Tibial artery (tissue), 4 donors: ENCODE measurements around the gene EDIL3.

Source experiments
- DNase-seq, 2 donors: peaks; one replicate each; pipeline ENCODE4 v3.0.0-alpha.2; 2019
- H3K27ac ChIP-seq, 2 donors: fragments of 200-600 bp; sonication (generic) in 1 of 2; 1 replicate in 1 of 2; 2 replicates in 1 of 2; pipeline ENCODE4 v1.5.1; 2018 to 2019; ENCODE audit warnings: mild to moderate bottlenecking in 1 of 2
- H3K27me3 ChIP-seq, 2 donors: fragments of 200-600 bp; sonication (generic) in 1 of 2; one replicate each; pipeline versions ENCODE4 v1.5.1 to v1.6.0; 2016 to 2019
- H3K36me3 ChIP-seq, 3 donors: fragments of 200-600 bp; sonication (generic) in 2 of 3; one replicate each; pipeline ENCODE4 v1.5.1; 2016 to 2019; ENCODE audit warnings: mild to moderate bottlenecking in 2 of 3
- H3K4me1 ChIP-seq, 4 donors: fragments of 200-600 bp; sonication (generic) in 2 of 4; 1 replicate in 3 of 4; 2 replicates in 1 of 4; pipeline ENCODE4 v1.5.1; 2016 to 2019
- H3K4me3 ChIP-seq, 2 donors: fragments of 200-600 bp; sonication (generic) in 1 of 2; 1 replicate in 1 of 2; 2 replicates in 1 of 2; pipeline ENCODE4 v1.5.1; 2018 to 2019; ENCODE audit warnings: mild to moderate bottlenecking in 2 of 2
- H3K9me3 ChIP-seq, 3 donors: fragments of 200-600 bp; sonication (generic) in 1 of 3; one replicate each; pipeline ENCODE4 v1.5.1; 2016 to 2019
- CTCF ChIP-seq, 2 experiments: fragments of 200-600 bp in 1 of 2; fragments of 450-650 bp in 1 of 2; IDR thresholded peaks; one replicate each; pipeline ENCODE4 v1.5.1; 2017 to 2019; ENCODE audit warnings: antibody characterized with exemption in 2 of 2, mild to moderate bottlenecking in 1 of 2, moderate library complexity in 1 of 2
- intact Hi-C: fragments of 100-400 bp; cut with DNase I; formaldehyde crosslinking; loops from one replicate; pipeline ENCODE4 v1.15.0; 2023; ENCODE audit warnings: low total_unique reads

Gene EDIL3

GRCh38 chr5:83924171-83924570, 460.5 kb downstream of the EDIL3 start:
- no peak for DNase-seq
- intact Hi-C loops = no loop called here
- H3K4me3 ChIP-seq = no peak overlapping the region
- no peak overlapping the region for H3K27ac ChIP-seq
- H3K4me1 ChIP-seq = no peaks in the 10 kb centered on the region
- TF ChIP-seq CTCF (IDR thresholded peaks at IDR 0.05) = no peak
- H3K27me3 ChIP-seq = no peaks in the 10 kb centered on the region
- no peaks in the 10 kb centered on the region for H3K36me3 ChIP-seq
- H3K9me3 ChIP-seq = no peaks in the 10 kb centered on the region

GRCh38 chr5:83922699-83923098, 462.0 kb downstream of the EDIL3 start:
- intact Hi-C loops = no loop called here

GRCh38 chr5:83921666-83922193, 462.9 kb downstream of the EDIL3 start:
- H3K36me3 ChIP-seq = no peaks in the 10 kb centered on the region
- no peak overlapping the region for H3K27ac ChIP-seq
- H3K9me3 ChIP-seq = no peaks in the 10 kb centered on the region
- intact Hi-C loops = no loop called here
- no peak overlapping the region for H3K4me3 ChIP-seq
- DNase-seq = no peak
- H3K4me1 ChIP-seq = no peaks in the 10 kb centered on the region
- no peaks in the 10 kb centered on the region for H3K27me3 ChIP-seq
- no peak for TF ChIP-seq CTCF (IDR thresholded peaks at IDR 0.05)

More at GRCh38 chr5:83922699-83923098, 462.0 kb downstream of the EDIL3 start:
- Histone ChIP-seq H3K4me1 (no peaks in the 10 kb centered on the region), H3K9me3 (no peaks in the 10 kb centered on the region), H3K4me3 (no peak overlapping the region), H3K27ac (no peak overlapping the region), H3K36me3 (no peaks in the 10 kb centered on the region), H3K27me3 (no peaks in the 10 kb centered on the region)
- no peak for TF ChIP-seq CTCF (IDR thresholded peaks at IDR 0.05)
- no peak for DNase-seq

GRCh38 chr5:83919071-83920041, 465.3 kb downstream of the EDIL3 start:
- Histone ChIP-seq H3K9me3 (no peaks in the 10 kb centered on the region), H3K27me3 (no peaks in the 10 kb centered on the region), H3K36me3 (no peaks in the 10 kb centered on the region), H3K4me3 (no peak overlapping the region), H3K27ac (no peak overlapping the region), H3K4me1 (peaks cover 0 to 23% (median 0%) of the 10 kb centered on the region in 4 donors)
- TF ChIP-seq CTCF (IDR thresholded peaks at IDR 0.05) = no peak
- no peak for DNase-seq
- intact Hi-C loops = no loop called here

GRCh38 chr5:83917261-83917908, 467.3 kb downstream of the EDIL3 start:
- no peak for DNase-seq
- Histone ChIP-seq H3K4me1 (peaks cover 0 to 34% (median 0%) of the 10 kb centered on the region in 4 donors), H3K36me3 (no peaks in the 10 kb centered on the region), H3K9me3 (no peaks in the 10 kb centered on the region), H3K4me3 (no peak overlapping the region), H3K27me3 (no peaks in the 10 kb centered on the region), H3K27ac (no peak overlapping the region)
- TF ChIP-seq CTCF (IDR thresholded peaks at IDR 0.05) = no peak
- intact Hi-C loops = no loop called here
